Natural killer cell treated with Interleukin-12 subunit alpha and Interleukin-12 subunit beta and Interleukin-15 and Interleukin-18, amount 100 ng/mL, for 72 hours (primary cell): Measurements from ENCODE around the gene KCNB1. TPM values are rescaled to one million over a fixed set of nuclear protein-coding genes. Genes with fewer than 3 reads are reported as not detected.

Source experiments
- ATAC-seq, 2 donors: fragments of 150-1000 bp; cut with Tn5 transposase in 1 of 2; sonication (Bioruptor Pico), chemical (Tn5 transposase) in 1 of 2; 2 replicates each; pipeline ENCODE4 v1.10.0; 2021
- DNase-seq: peaks from one replicate; pipeline ENCODE4 v3.0.0; 2022; ENCODE audit warnings: low spot score
- H3K27ac Mint-ChIP-seq, 2 donors: 1 replicate in 1 of 2; 2 replicates in 1 of 2; pipeline ENCODE4 v1.8.0; 2022; ENCODE audit warnings: mixed read lengths in 2 of 2, mild to moderate bottlenecking in 1 of 2, moderate library complexity in 1 of 2
- H3K27me3 Mint-ChIP-seq, 2 donors: 1 replicate in 1 of 2; 2 replicates in 1 of 2; pipeline ENCODE4 v1.8.0; 2022; ENCODE audit warnings: mixed read lengths in 2 of 2
- H3K36me3 Mint-ChIP-seq: one replicate; pipeline ENCODE4 v1.8.0; 2022; ENCODE audit warnings: mixed read lengths
- H3K4me1 Mint-ChIP-seq, 2 donors: 1 replicate in 1 of 2; 2 replicates in 1 of 2; pipeline ENCODE4 v1.8.0; 2022; ENCODE audit warnings: low read depth in 2 of 2, mixed read lengths in 2 of 2, mild to moderate bottlenecking in 1 of 2
- H3K4me3 Mint-ChIP-seq: one replicate; pipeline ENCODE4 v1.8.0; 2022; ENCODE audit warnings: mixed read lengths
- H3K9me3 Mint-ChIP-seq: 2 replicates; pipeline ENCODE4 v1.8.0; 2022; ENCODE audit warnings: mixed read lengths
- total RNA-seq, 2 donors: library from RNA; stranded (reverse); gene quantifications; one replicate each; pipeline ENCODE4 v1.2.3, GENCODE V29; 2022

Gene KCNB1
- total RNA-seq, 2 donors from 2014 or later = not detected

DNA sequence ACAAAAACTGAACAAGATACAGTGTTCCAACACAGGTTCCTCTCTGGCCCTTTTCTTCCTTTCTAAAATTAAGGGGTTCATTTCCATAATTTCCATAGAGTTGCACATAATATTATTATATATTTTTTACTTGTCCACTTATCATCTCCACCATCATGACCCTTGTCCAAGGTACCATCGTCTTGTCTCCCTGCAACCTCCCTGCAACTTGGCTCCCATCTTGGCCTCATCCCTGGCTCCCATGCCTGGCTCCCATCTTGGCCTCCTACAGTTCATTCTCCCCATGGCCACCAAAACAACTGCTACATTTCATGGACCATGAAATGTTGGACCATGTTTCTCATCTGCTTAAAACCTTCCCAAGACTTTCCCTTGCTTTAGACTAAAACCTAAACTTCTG lies 3.1 kb upstream of the KCNB1 start:
- H3K27me3 Mint-ChIP-seq = peaks cover 58 to 72% of the 10 kb centered on the region in 2 donors
- ATAC-seq = no peak
- H3K4me3 Mint-ChIP-seq = peak overlapping the region; percentile 32

GRCh38 chr20:49484180-49485140 lies 2.0 kb upstream of the KCNB1 start:
- DNase-seq = peak; percentile 65
- Mint-ChIP-seq H3K36me3 (peaks cover 2% of the 10 kb centered on the region), H3K4me1 (peaks cover 6 to 7% of the 10 kb centered on the region in 2 donors), H3K27ac (no peak overlapping the region), H3K27me3 (peaks cover 54 to 67% of the 10 kb centered on the region in 2 donors), H3K4me3 (peak overlapping the region; percentile 85), H3K9me3 (no peaks in the 10 kb centered on the region)
- ATAC-seq = peak; percentile 82 to 88

More for the DNA sequence above, 3.1 kb upstream of the KCNB1 start:
- Mint-ChIP-seq H3K4me1 (peaks cover 6 to 7% of the 10 kb centered on the region in 2 donors), H3K27ac (no peak overlapping the region), H3K9me3 (no peaks in the 10 kb centered on the region), H3K36me3 (peaks cover 6% of the 10 kb centered on the region)
- DNase-seq = no peak

DNA sequence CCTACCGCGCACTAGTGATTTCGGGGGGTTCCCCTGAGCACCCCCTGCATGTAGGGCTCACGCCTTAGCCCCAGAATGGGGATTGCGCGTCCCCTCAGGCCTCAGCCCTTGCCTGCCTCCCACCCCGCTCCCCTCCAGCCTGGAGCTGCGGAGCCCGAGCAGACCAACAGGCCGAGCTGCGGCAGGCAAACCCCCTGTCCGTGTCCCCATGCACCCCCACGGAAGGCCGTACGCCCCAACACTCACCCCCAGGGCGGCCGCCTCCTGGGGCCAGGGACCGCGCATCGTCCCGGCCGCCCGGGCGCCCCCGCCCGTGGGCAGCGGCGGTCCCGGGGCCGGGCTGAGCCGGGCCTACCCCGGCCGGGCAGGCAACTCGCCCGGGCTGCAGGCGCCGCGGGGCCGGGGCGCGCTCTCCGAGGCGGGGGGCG lies 1.2 kb upstream of the KCNB1 start:
- H3K27me3 Mint-ChIP-seq = peaks cover 55 to 68% of the 10 kb centered on the region in 2 donors
- DNase-seq (no peak), ATAC-seq (peak in 1 of 2 donors; percentile 4)
- no peak overlapping the region for H3K27ac Mint-ChIP-seq
- H3K9me3 Mint-ChIP-seq = no peaks in the 10 kb centered on the region
- H3K4me1 Mint-ChIP-seq = peaks cover 6 to 7% of the 10 kb centered on the region in 2 donors
- peak overlapping the region; percentile 85 for H3K4me3 Mint-ChIP-seq
- H3K36me3 Mint-ChIP-seq = no peaks in the 10 kb centered on the region

DNA sequence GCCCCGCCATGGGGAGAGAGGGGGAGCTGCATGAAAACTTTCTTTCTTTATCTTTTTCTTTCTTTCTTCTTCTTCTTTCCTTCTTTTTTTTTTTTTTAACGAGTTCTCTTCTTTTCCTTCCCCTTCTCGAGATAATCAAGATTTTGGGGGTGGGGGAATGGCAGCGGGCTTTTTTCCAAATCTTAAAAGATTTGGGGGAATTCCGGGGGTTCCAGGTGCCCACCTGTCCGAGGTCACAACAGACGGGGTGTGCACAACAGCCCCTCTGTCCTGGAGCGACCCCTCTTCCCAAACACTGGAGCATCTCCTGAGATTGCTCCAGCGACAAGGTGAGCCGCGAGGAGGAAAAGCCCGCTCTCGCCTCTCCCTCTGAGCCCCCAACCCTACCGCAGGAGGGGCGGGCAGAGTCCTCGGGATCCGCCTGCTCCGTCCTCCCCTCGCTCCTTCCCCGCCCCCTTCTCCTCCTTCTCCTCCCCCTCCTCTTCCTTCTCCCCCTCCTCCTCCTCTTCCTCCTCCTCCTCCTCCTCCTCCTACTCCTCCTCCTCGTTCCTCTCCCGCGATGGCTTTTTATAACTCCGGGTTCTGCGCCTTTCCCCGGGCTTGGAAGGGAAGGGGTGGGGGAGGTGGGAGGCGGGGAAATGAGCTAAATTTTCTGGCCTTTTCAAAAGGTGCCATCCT lies 689 bp upstream of the KCNB1 start:
- no peaks in the 10 kb centered on the region for H3K36me3 Mint-ChIP-seq
- no peak for DNase-seq
- no peak for ATAC-seq
- H3K4me1 Mint-ChIP-seq = peaks cover 6 to 7% of the 10 kb centered on the region in 2 donors
- no peak overlapping the region for H3K4me3 Mint-ChIP-seq
- peaks cover 50 to 68% of the 10 kb centered on the region in 2 donors for H3K27me3 Mint-ChIP-seq
- no peaks in the 10 kb centered on the region for H3K9me3 Mint-ChIP-seq
- H3K27ac Mint-ChIP-seq = no peak overlapping the region

DNA sequence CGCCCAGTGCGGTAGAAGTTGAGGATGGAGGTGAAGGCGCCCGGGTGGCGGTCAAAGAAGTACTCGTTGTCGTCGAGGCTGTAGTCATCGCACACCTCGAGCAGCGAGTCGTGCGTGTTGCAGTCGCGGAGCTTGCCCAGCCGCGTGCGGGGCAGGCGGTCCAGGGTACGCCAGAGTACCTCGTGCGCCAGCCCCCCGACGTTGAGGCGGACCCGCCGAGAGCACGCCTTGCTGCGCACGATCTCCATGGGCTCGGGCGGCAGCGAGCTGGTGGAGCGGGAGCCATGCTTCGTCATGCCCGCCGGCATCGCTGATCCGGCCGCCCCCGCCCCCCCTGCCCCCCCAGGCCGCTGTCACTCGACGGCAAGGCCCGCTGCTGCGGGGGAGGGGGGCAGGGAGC lies 295 bp downstream of the KCNB1 start:
- DNase-seq (no peak), ATAC-seq (no peak)
- no peak overlapping the region for H3K4me3 Mint-ChIP-seq
- H3K4me1 Mint-ChIP-seq = peaks cover 6 to 7% of the 10 kb centered on the region in 2 donors
- H3K27ac Mint-ChIP-seq = no peak overlapping the region
- H3K36me3 Mint-ChIP-seq = no peaks in the 10 kb centered on the region
- H3K27me3 Mint-ChIP-seq = peaks cover 46 to 61% of the 10 kb centered on the region in 2 donors
- H3K9me3 Mint-ChIP-seq = no peaks in the 10 kb centered on the region

GRCh38 chr20:49481116-49481515 lies 1.4 kb downstream of the KCNB1 start:
- Mint-ChIP-seq H3K27me3 (peaks cover 43 to 54% of the 10 kb centered on the region in 2 donors), H3K4me1 (peaks cover 6 to 7% of the 10 kb centered on the region in 2 donors), H3K4me3 (no peak overlapping the region), H3K27ac (no peak overlapping the region), H3K9me3 (no peaks in the 10 kb centered on the region), H3K36me3 (no peaks in the 10 kb centered on the region)
- DNase-seq = no peak
- ATAC-seq = no peak

DNA sequence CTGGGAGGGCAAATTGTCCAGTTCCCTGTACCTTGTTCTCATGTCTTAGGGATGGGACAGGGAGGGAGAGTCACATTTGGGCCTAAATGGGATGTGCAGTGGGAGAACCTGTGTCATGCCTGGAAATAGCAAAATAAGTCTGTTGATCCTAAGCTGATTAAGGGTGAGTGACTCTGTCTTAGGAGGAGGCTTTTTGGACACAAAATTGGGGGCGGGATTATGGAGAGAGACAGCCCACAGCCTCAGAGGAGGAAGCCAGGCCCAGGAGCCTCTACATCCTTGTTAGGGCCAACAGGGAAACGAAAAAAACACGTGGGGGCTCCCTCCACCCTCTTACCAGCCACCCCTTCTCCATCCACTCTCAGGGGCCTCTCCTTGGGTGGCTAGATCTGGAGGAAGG lies 2.2 kb downstream of the KCNB1 start:
- Mint-ChIP-seq H3K27ac (no peak overlapping the region), H3K9me3 (no peaks in the 10 kb centered on the region), H3K4me1 (peaks cover 6 to 7% of the 10 kb centered on the region in 2 donors), H3K4me3 (no peak overlapping the region), H3K36me3 (no peaks in the 10 kb centered on the region), H3K27me3 (peaks cover 37 to 52% of the 10 kb centered on the region in 2 donors)
- ATAC-seq = no peak
- no peak for DNase-seq

DNA sequence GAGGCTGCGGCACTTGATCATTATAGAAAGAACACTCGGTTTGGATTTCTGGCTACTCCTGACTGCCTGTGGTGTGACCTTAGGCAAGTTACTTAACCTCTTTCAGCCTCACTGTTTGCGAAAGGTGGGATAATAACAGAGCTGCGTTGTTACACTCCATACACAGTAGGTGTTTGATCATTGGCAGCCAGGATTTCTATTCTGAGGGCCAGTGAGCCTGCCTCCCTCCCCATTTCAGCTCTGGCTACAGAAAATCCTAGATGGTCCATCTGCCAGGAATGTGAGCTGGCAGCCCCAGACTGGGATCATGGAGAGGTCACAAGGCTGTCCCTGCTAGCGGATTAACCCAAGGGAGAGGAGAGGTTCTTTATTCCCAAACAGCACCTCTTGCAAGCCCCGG lies 2.7 kb downstream of the KCNB1 start:
- H3K4me1 Mint-ChIP-seq = peaks cover 6% of the 10 kb centered on the region in 2 donors

DNA sequence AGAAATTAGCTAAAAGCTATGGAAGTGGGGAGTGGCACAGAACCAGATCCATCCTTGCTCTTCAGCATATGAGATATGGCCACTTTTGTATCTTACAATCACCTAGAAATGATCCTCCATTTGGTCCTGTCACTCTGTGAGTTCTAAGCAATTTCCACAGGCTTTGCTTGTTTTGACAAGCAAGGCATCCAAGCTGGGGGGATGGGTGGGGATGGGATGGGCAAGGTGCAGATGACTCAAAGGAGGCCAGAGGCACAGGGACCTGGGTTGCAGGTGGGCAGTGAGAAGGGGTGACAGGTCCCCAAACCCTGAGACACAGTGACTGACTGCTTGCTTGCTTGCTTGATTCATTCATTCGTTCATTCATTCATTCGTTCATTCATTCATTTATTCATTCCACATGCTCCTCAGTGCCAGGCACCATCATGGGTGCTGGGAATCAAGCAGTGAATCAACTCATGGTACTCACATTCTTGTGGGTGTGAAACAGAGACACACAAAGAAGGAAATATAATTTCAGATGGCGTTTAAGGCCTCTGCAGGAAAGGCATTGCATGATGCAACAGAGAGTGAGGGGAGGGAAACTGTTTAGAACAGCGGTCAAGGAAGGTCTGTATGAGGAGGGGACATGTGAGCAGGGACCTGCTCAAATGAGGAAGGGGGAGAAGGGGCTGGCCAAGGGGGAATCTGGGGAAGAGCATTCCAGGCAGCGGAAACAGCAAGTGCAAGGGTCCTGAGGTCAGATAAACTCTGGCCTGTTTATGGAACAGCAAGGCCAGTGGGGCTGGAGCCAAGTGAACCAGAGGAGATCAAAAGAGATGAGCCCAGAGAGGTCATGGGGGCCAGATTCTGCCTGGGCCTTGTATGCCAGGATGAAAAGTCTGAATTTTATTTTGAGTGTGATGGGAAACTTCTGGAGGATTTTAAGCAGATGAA lies 3.4 kb downstream of the KCNB1 start:
- Mint-ChIP-seq H3K27ac (no peak overlapping the region), H3K27me3 (peaks cover 37 to 52% of the 10 kb centered on the region in 2 donors), H3K9me3 (no peaks in the 10 kb centered on the region), H3K4me1 (no peaks in the 10 kb centered on the region), H3K36me3 (no peaks in the 10 kb centered on the region), H3K4me3 (no peak overlapping the region)
- DNase-seq (no peak), ATAC-seq (no peak)

More for the DNA sequence above, 2.7 kb downstream of the KCNB1 start:
- Mint-ChIP-seq H3K4me3 (no peak overlapping the region), H3K27me3 (peaks cover 40 to 55% of the 10 kb centered on the region in 2 donors), H3K27ac (no peak overlapping the region), H3K36me3 (no peaks in the 10 kb centered on the region), H3K9me3 (no peaks in the 10 kb centered on the region)
- ATAC-seq (no peak), DNase-seq (no peak)

- H3K4me1 Mint-ChIP-seq = no peaks in the 10 kb centered on the region
- H3K27me3 Mint-ChIP-seq = peaks cover 39 to 54% of the 10 kb centered on the region in 2 donors
- H3K9me3 Mint-ChIP-seq = no peaks in the 10 kb centered on the region
- no peak overlapping the region for H3K27ac Mint-ChIP-seq
- H3K36me3 Mint-ChIP-seq = no peaks in the 10 kb centered on the region
- ATAC-seq (no peak), DNase-seq (no peak)
- H3K4me3 Mint-ChIP-seq = no peak overlapping the region
These were observed 4.2 kb downstream of the KCNB1 start for GRCh38 chr20:49478266-49478665.

- H3K9me3 Mint-ChIP-seq = no peaks in the 10 kb centered on the region
- H3K27me3 Mint-ChIP-seq = peaks cover 41 to 57% of the 10 kb centered on the region in 2 donors
- H3K4me1 Mint-ChIP-seq = no peaks in the 10 kb centered on the region
- H3K4me3 Mint-ChIP-seq = no peak overlapping the region
- no peak for DNase-seq
- ATAC-seq = no peak
- no peak overlapping the region for H3K27ac Mint-ChIP-seq
- H3K36me3 Mint-ChIP-seq = no peaks in the 10 kb centered on the region
These were observed 5.3 kb downstream of the KCNB1 start for GRCh38 chr20:49477200-49477599.

GRCh38 chr20:49476016-49476355 lies 6.5 kb downstream of the KCNB1 start:
- no peak overlapping the region for H3K27ac Mint-ChIP-seq
- no peak overlapping the region for H3K4me3 Mint-ChIP-seq
- H3K9me3 Mint-ChIP-seq = no peaks in the 10 kb centered on the region
- H3K27me3 Mint-ChIP-seq = peaks cover 37 to 53% of the 10 kb centered on the region in 2 donors
- DNase-seq = no peak
- no peaks in the 10 kb centered on the region for H3K4me1 Mint-ChIP-seq
- no peaks in the 10 kb centered on the region for H3K36me3 Mint-ChIP-seq
- ATAC-seq = no peak

- no peak for ATAC-seq
- no peak for DNase-seq
- no peaks in the 10 kb centered on the region for H3K9me3 Mint-ChIP-seq
- peaks cover 38 to 55% of the 10 kb centered on the region in 2 donors for H3K27me3 Mint-ChIP-seq
- no peaks in the 10 kb centered on the region for H3K4me1 Mint-ChIP-seq
- no peak overlapping the region for H3K27ac Mint-ChIP-seq
- H3K4me3 Mint-ChIP-seq = no peak overlapping the region
- H3K36me3 Mint-ChIP-seq = no peaks in the 10 kb centered on the region
These were observed 7.0 kb downstream of the KCNB1 start for GRCh38 chr20:49475292-49476015.
